GM19193 (cell line): ENCODE measurements around the gene PMM2.

Experiments
- POLR2A ChIP-seq: IDR thresholded peaks from 4 replicates; pipeline ENCODE4 v1.6.1; 2011; ENCODE audit not compliant: insufficient read depth, insufficient read length; ENCODE audit errors: extremely low read depth

The PMM2 gene

GRCh38 chr16:8831871-8832716 lies 34.5 kb downstream of the PMM2 start:
- peak; percentile 10 for TF ChIP-seq POLR2A

- no peak for TF ChIP-seq POLR2A
These were observed 35.1 kb downstream of the PMM2 start for GRCh38 chr16:8832717-8833105.

GRCh38 chr16:8845699-8846298 lies 48.2 kb downstream of the PMM2 start:
- no peak for TF ChIP-seq POLR2A

GRCh38 chr16:8846401-8846932 lies 48.8 kb downstream of the PMM2 start:
- TF ChIP-seq POLR2A: no peak

GRCh38 chr16:8847145-8847544 lies 49.5 kb downstream of the PMM2 start:
- TF ChIP-seq POLR2A: no peak

- TF ChIP-seq POLR2A: no peak
These were observed 50.0 kb downstream of the PMM2 start for GRCh38 chr16:8847623-8848022.

- no peak for TF ChIP-seq POLR2A
These were observed 50.7 kb downstream of the PMM2 start for GRCh38 chr16:8848231-8848938.

GRCh38 chr16:8848939-8849391 lies 51.3 kb downstream of the PMM2 start:
- no peak for TF ChIP-seq POLR2A

GRCh38 chr16:8849411-8850011 lies 51.9 kb downstream of the PMM2 start:
- TF ChIP-seq POLR2A: no peak

- peak; percentile 34 for TF ChIP-seq POLR2A
These were observed 52.7 kb downstream of the PMM2 start for GRCh38 chr16:8850279-8850885.

GRCh38 chr16:8851761-8852403 lies 54.2 kb downstream of the PMM2 start:
- TF ChIP-seq POLR2A: no peak

- no peak for TF ChIP-seq POLR2A
These were observed 54.9 kb downstream of the PMM2 start for GRCh38 chr16:8852534-8852933.

- no peak for TF ChIP-seq POLR2A
These were observed 55.5 kb downstream of the PMM2 start for GRCh38 chr16:8853150-8853549.

GRCh38 chr16:8853611-8854010 lies 56.0 kb downstream of the PMM2 start:
- TF ChIP-seq POLR2A: no peak
